Activated naive CD8-positive, alpha-beta T cell treated with anti-CD3 and anti-CD28 coated beads, Interleukin-2, amount 50 U/mL, for 16 hours (primary cell): ENCODE data around the gene ZNF839.
A peak's percentile ranks its signal among the peaks of the same experiment; 100 is the strongest.
"Not testable (repeated sequence)": the region's sequence is repeated elsewhere in the genome, so short reads cannot be mapped to it uniquely, and the experiment has no call there.

Experiments used
- DNase-seq: peaks from one replicate; pipeline ENCODE4 v3.0.0-alpha.2; 2020; ENCODE audit warnings: low read depth, low spot score

The ZNF839 gene

GRCh38 chr14:102319351-102320032 lies at the start of gene ZNF839:
Gene ZNF839, plus strand, starts transcription at chr14:102319746. Its CDS starts 20 bp downstream, at chr14:102319766.
- DNase-seq, result peak; percentile 88

GRCh38 chr14:102272392-102272791 lies 47.2 kb upstream of the ZNF839 start:
- no peak for DNase-seq

GRCh38 chr14:102275866-102276265 lies 43.7 kb upstream of the ZNF839 start:
- no peak for DNase-seq

DNA sequence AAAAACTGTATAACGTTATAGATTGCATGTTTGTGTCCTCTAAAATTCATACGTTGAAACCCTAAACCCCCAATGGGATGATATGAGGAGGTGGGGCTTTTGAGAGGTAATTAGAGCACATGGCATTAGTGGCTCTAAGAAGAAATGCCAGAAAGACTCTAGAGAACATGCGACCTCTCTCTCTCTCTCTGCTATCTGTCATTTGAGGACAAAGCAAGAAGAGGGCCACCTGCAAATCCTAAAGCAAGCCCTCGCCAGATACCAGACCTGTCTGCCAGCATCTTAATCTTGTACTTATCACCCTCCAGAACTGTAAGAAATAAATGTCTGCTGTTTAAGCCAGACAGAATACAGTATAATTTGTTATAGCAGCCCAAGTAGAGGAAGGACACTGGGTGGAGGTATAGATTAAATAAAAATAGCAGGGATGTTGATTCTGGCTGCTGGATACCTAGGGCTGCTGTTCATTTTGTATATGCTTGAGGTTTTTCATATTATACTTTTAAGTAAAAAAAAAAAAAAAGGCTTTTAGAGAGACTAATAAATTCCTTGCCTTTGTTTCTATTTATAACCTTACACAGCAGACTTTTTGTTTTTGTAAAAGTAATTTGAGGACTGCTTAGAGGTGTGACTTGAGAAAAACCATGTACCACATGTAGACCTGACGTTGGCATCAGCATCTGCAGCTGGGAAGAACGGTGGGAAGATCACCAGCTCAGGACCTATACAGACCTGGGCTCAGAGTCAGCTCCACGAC lies 41.5 kb upstream of the ZNF839 start:
- no peak for DNase-seq

DNA sequence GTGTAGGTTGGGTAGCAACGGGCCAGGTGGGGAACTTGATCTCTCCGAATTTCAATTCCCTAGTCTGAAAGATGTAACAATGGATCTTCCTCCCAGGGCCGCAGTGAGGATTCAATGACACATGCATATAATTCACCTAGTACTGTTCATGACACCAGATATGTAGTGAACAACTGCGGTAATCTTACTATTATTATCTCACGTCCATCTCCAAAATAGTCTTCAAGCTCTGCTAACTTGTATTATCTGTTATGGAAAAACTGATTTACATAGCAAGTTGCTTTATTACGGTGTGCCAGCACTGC lies 41.0 kb upstream of the ZNF839 start:
- DNase-seq, result no peak

GRCh38 chr14:102279282-102279681 lies 40.3 kb upstream of the ZNF839 start:
- DNase-seq, result no peak

GRCh38 chr14:102279688-102280348 lies 39.7 kb upstream of the ZNF839 start:
- DNase-seq, result no peak

DNA sequence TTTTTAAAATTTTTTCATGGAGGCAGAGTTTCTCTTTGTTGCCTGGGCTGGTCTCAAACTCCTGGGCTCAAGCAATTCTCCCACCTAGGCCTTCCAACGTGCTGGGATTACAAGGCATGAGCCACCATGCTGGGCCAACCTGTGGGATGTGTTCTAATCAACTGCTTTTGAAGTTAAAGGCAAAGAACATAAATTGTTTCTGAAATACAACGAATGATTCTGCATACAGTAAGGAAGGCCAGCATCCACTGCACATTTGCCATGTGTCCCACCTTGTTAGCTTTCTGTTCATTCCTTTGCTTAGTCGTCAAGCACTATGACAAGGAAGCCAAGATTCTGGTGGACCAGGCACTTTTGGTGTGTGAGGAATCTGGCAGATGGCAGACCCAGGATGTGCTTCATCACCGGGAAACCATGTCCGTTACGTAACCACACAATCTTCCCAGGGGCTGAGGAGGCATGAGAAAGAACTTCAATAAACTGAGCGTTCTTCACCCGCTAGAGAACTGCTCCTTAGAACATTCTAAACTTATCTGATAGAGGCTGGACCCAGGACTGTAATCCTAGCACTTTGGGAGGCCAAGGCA lies 39.1 kb upstream of the ZNF839 start:
- no peak for DNase-seq

DNA sequence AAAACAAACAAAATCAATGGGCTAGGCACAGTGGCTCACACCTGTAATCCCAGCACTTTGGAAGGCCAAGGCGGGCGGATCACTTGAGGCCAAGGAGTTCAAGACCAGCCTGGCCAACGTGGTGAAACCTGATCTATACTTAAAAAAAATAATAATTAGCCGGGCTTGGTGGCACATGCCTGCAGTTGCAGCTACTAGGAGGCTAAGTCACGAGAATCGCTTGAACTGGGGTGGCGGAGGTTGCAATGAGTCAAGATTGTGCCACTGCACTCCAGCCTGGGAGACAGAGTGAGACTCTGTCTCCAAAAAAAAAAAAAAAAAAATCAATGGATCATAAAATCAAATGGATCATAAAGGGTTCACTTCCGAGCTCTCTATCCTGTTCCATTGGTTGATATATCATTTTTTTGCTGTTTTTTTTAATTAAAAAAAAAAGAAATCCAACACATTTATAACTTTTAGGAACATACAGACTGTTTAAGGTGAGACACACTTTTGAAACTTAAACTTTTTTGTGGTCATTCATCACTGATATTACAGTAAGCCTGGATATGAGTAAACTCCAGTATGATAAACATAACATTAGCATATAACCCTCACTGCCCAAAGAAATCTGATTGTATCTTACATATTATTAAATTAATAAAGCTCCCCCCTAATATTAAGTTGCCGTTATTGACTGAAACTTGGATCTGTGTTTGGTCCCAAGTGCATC lies 36.6 kb upstream of the ZNF839 start:
- no peak for DNase-seq

- no peak for DNase-seq
Observed at GRCh38 chr14:102283631-102284129, 35.9 kb upstream of the ZNF839 start.

DNA sequence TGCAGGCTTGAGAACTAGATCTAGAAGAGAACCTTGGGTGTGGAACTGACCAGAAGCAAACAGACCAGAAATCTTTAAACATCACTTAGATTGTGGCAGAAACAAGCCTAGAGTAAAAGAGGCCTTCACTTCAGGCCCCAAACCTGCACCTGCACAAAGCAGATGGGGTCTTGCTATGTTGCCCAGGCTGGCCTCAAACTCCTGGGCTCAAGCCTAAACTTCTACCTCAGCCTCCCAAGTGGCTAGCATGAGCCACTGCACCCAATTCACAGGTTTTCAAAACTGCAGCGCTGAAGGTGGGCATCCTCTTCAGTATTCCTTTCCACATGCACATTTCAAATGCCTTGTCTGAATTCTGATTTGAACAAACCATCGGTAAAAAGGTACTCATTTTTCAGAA lies 34.4 kb upstream of the ZNF839 start:
- DNase-seq, result no peak

DNA sequence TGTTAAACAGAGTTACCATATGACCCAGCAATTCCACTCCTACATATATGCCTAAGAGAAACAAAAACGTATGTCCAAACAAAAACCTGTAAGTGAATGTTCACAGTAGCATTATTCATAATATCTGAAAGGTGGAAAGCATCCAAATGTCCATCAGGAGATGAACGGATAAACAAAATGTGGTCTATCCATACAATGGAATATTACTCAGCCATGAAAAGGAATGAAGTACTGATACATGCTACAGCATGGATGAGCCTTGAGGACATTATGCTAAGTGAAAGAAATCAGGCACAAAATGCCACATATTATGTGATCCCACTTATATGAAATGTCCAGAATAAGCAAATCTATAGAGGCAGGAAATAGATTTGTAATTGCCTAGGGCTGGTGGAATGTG lies 31.4 kb upstream of the ZNF839 start:
- no peak for DNase-seq

GRCh38 chr14:102292441-102292840 lies 27.1 kb upstream of the ZNF839 start:
- no peak for DNase-seq

- DNase-seq, result no peak
Observed at GRCh38 chr14:102293781-102294180, 25.8 kb upstream of the ZNF839 start.

DNA sequence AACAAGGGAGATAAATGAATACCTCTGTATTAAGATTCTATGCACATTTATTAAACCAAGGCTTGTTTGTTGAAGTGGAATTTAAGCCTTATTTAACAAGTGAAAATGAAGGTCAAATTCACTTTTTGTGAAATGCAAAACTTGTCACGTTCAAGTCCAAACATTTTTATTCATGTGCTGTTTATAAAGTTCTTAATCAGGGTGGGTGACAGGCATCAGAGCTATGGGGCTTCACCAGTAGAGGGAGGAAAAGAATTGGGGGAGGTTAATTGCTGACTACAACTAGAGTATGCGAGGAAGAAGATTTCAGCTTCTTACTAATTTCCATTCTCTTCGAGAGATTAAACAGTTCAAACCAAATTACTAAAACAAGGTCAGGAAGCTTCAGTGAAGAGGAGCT lies 24.3 kb upstream of the ZNF839 start:
- DNase-seq, result no peak

GRCh38 chr14:102297436-102298170 lies 21.9 kb upstream of the ZNF839 start:
- no peak for DNase-seq

GRCh38 chr14:102298303-102299070 lies 21.1 kb upstream of the ZNF839 start:
- DNase-seq, result not testable (repeated sequence)

GRCh38 chr14:102303664-102304063 lies 15.9 kb upstream of the ZNF839 start:
- no peak for DNase-seq

GRCh38 chr14:102304611-102305506 lies 14.7 kb upstream of the ZNF839 start, which contains the start of gene MOK:
Gene MOK, minus strand, starts transcription at chr14:102305164. Its CDS starts 196 bp downstream, at chr14:102304968.
- DNase-seq, result peak; percentile 88
